B cell (primary cell): ENCODE measurements around the gene ZNF680.

ENCODE experiments used
- EZH2 ChIP-seq: IDR thresholded peaks from 2 replicates; pipeline ENCODE4 v1.6.1; 2012; ENCODE audit warnings: borderline replicate concordance, low read depth, mild to moderate bottlenecking, moderate library complexity, low read length; ENCODE audit not compliant: insufficient read depth, poor library complexity, severe bottlenecking
- TF ChIP-seq, protein P1 (sequence below): fragments of 200-600 bp; IDR thresholded peaks from one replicate; pipeline ENCODE4 v1.8.0; 2022; ENCODE audit warnings: antibody characterized with exemption, mild to moderate bottlenecking

GRCh38 chr7:64521409-64521984, 41.4 kb downstream of the ZNF680 start:
- TF ChIP-seq, protein P1, sequence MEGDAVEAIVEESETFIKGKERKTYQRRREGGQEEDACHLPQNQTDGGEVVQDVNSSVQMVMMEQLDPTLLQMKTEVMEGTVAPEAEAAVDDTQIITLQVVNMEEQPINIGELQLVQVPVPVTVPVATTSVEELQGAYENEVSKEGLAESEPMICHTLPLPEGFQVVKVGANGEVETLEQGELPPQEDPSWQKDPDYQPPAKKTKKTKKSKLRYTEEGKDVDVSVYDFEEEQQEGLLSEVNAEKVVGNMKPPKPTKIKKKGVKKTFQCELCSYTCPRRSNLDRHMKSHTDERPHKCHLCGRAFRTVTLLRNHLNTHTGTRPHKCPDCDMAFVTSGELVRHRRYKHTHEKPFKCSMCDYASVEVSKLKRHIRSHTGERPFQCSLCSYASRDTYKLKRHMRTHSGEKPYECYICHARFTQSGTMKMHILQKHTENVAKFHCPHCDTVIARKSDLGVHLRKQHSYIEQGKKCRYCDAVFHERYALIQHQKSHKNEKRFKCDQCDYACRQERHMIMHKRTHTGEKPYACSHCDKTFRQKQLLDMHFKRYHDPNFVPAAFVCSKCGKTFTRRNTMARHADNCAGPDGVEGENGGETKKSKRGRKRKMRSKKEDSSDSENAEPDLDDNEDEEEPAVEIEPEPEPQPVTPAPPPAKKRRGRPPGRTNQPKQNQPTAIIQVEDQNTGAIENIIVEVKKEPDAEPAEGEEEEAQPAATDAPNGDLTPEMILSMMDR = no peak
- no peak for TF ChIP-seq EZH2
